ENCODE data around the gene NRAP.

DNA sequence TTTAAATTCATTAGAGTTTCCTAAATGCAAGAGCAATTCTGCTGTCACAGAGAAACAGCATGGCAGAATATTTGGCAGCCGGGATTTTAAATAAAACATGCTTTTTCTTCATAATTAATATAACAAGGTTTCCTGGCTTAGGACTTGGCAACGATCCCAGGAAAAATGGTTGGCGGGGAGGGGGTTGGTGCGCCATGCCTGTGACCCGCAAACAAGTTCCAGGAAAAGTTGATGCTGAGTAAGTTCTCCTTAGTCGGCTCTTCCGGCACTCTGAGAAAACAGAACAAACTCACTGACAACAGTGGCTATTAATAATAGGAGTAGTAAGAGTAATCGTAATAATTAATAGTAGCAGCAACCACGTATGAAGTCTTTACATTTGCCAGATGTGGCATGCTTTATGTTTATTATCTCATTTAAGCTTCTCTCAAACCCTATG, 106.4 kb downstream of the NRAP start:
- TF ChIP-seq EZH2 (IDR thresholded peaks at IDR 0.05; ENCODE audit: borderline replicate concordance, low read length), result no peak
- TF ChIP-seq, protein P1, sequence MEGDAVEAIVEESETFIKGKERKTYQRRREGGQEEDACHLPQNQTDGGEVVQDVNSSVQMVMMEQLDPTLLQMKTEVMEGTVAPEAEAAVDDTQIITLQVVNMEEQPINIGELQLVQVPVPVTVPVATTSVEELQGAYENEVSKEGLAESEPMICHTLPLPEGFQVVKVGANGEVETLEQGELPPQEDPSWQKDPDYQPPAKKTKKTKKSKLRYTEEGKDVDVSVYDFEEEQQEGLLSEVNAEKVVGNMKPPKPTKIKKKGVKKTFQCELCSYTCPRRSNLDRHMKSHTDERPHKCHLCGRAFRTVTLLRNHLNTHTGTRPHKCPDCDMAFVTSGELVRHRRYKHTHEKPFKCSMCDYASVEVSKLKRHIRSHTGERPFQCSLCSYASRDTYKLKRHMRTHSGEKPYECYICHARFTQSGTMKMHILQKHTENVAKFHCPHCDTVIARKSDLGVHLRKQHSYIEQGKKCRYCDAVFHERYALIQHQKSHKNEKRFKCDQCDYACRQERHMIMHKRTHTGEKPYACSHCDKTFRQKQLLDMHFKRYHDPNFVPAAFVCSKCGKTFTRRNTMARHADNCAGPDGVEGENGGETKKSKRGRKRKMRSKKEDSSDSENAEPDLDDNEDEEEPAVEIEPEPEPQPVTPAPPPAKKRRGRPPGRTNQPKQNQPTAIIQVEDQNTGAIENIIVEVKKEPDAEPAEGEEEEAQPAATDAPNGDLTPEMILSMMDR (conservative IDR thresholded peaks at IDR 0.05 in 1 of 2, IDR thresholded peaks at IDR 0.05 in 1 of 2; ENCODE audit: extremely low read depth in 1 of 2, insufficient read depth in 1 of 2, low read depth in 1 of 2, low read length in 2 of 2), result no peak
